GM23338 (cell line): ENCODE data around the gene STRIP1. TPM values are rescaled to one million over a fixed set of nuclear protein-coding genes. Genes with fewer than 3 reads are reported as not detected.

Experiments
- ATAC-seq: fragments of 200-7000 bp; cut with Tn5 transposase; 3 replicates; pipeline ENCODE4 v1.9.1; 2020
- DNase-seq: peaks from one replicate; pipeline ENCODE4 v3.0.0-alpha.2; 2015; ENCODE audit warnings: low spot score
- H2AFZ ChIP-seq: fragments of 200-600 bp; sonication (generic); 2 replicates; pipeline ENCODE4 v1.8.0; 2016; ENCODE audit warnings: antibody characterized with exemption, mild to moderate bottlenecking, moderate library complexity
- H3F3A ChIP-seq: fragments of 200-600 bp; sonication (generic); replicated peaks from 2 replicates; pipeline ENCODE4 v1.8.0; 2017; ENCODE audit warnings: antibody characterized with exemption, mixed run types, low read depth
- H3K27ac ChIP-seq: fragments of 200-600 bp; sonication (generic); 2 replicates; pipeline ENCODE4 v1.6.1; 2016; ENCODE audit warnings: low read depth
- H3K27me3 ChIP-seq: fragments of 200-600 bp; sonication (generic); 2 replicates; pipeline ENCODE4 v1.8.0; 2016; ENCODE audit warnings: mild to moderate bottlenecking, mixed run types, moderate library complexity; ENCODE audit not compliant: insufficient read depth
- H3K36me3 ChIP-seq: fragments of 200-600 bp; sonication (generic); 2 replicates; pipeline ENCODE4 v1.8.0; 2016; ENCODE audit warnings: mild to moderate bottlenecking; ENCODE audit not compliant: insufficient read depth
- H3K4me1 ChIP-seq: fragments of 200-600 bp; sonication (generic); 2 replicates; pipeline ENCODE4 v1.8.0; 2016; ENCODE audit warnings: mild to moderate bottlenecking, moderate library complexity; ENCODE audit not compliant: insufficient read depth
- H3K4me2 ChIP-seq: fragments of 200-600 bp; sonication (generic); 2 replicates; pipeline ENCODE4 v1.7.1; 2017; ENCODE audit warnings: mixed run types
- H3K4me3 ChIP-seq: fragments of 200-600 bp; sonication (generic); 2 replicates; pipeline ENCODE4 v1.6.1; 2016; ENCODE audit warnings: mixed run types
- H3K79me2 ChIP-seq: fragments of 200-600 bp; sonication (generic); replicated peaks from 2 replicates; pipeline ENCODE4 v1.8.0; 2017; ENCODE audit warnings: mild to moderate bottlenecking; ENCODE audit not compliant: insufficient read depth
- H3K9me2 ChIP-seq: fragments of 200-600 bp; sonication (generic); 2 replicates; pipeline ENCODE4 v1.8.0; 2017; ENCODE audit not compliant: insufficient read depth
- H4K20me1 ChIP-seq: fragments of 200-600 bp; sonication (generic); replicated peaks from 2 replicates; pipeline ENCODE4 v1.8.0; 2017; ENCODE audit warnings: mild to moderate bottlenecking; ENCODE audit not compliant: insufficient read depth
- H3K27ac Mint-ChIP-seq: 2 replicates; pipeline ENCODE4 v1.8.0; 2020; ENCODE audit warnings: inconsistent platforms, mild to moderate bottlenecking, moderate library complexity, mixed read lengths
- H3K27me3 Mint-ChIP-seq: 3 replicates; pipeline ENCODE4 v1.8.0; 2022; ENCODE audit warnings: low read depth, mild to moderate bottlenecking, moderate library complexity, mixed read lengths, inconsistent platforms; ENCODE audit not compliant: insufficient read depth, poor library complexity
- H3K36me3 Mint-ChIP-seq: 3 replicates; pipeline ENCODE4 v1.8.0; 2021; ENCODE audit warnings: low read depth, mild to moderate bottlenecking, inconsistent platforms, moderate library complexity, mixed read lengths
- H3K4me1 Mint-ChIP-seq: 3 replicates; pipeline ENCODE4 v1.8.0; 2020; ENCODE audit warnings: mild to moderate bottlenecking, inconsistent platforms, mixed read lengths
- H3K4me3 Mint-ChIP-seq: 3 replicates; pipeline ENCODE4 v1.8.0; 2021; ENCODE audit warnings: moderate library complexity, mild to moderate bottlenecking, inconsistent platforms, mixed read lengths
- H3K9me3 Mint-ChIP-seq: 3 replicates; pipeline ENCODE4 v1.8.0; 2020; ENCODE audit warnings: moderate library complexity, mild to moderate bottlenecking, inconsistent platforms, mixed read lengths
- CREB1 ChIP-seq: fragments of 250-450 bp; sonication (Bioruptor Pico); IDR thresholded peaks from 2 replicates; pipeline ENCODE4 v1.5.0; 2020; ENCODE audit warnings: low read depth, mild to moderate bottlenecking, moderate library complexity
- CTCF ChIP-seq, 2 experiments: fragments of 200-600 bp in 1 of 2; sonication (generic) in 1 of 2; conservative IDR thresholded peaks; 2 replicates each; pipeline versions ENCODE4 v1.5.1 to v1.6.1; 2016 to 2017; ENCODE audit warnings: antibody characterized with exemption in 2 of 2, low read depth in 2 of 2, mild to moderate bottlenecking in 2 of 2, moderate library complexity in 1 of 2
- EZH2 ChIP-seq: fragments of 200-600 bp; sonication (generic); IDR thresholded peaks from one replicate; pipeline ENCODE4 v1.8.0; 2017; ENCODE audit warnings: antibody characterized with exemption, mild to moderate bottlenecking, low read depth; ENCODE audit not compliant: unreplicated experiment
- EZH2phosphoT487 ChIP-seq: fragments of 200-600 bp; sonication (generic); IDR thresholded peaks from one replicate; pipeline ENCODE4 v1.8.1; 2018; ENCODE audit warnings: antibody characterized with exemption; ENCODE audit not compliant: unreplicated experiment
- JUNB ChIP-seq: IDR thresholded peaks from one replicate; pipeline ENCODE4 v1.6.1; 2016; ENCODE audit warnings: antibody characterized with exemption; ENCODE audit not compliant: unreplicated experiment
- NANOG ChIP-seq: IDR thresholded peaks from 2 replicates; pipeline ENCODE4 v1.6.1; 2016; ENCODE audit warnings: antibody characterized with exemption, borderline replicate concordance
- POLR2AphosphoS5 ChIP-seq: IDR thresholded peaks from 2 replicates; pipeline ENCODE4 v1.6.1; 2016; ENCODE audit warnings: antibody characterized with exemption, low read depth
- STAT1 ChIP-seq: IDR thresholded peaks from one replicate; pipeline ENCODE4 v1.6.1; 2016; ENCODE audit warnings: antibody characterized with exemption; ENCODE audit not compliant: unreplicated experiment
- ZNF114 ChIP-seq: fragments of 250-450 bp; sonication (Bioruptor Pico); IDR thresholded peaks from 2 replicates; pipeline ENCODE4 v1.5.0; 2020; ENCODE audit warnings: mild to moderate bottlenecking, moderate library complexity
- ZNF331 ChIP-seq: fragments of 250-450 bp; sonication (Bioruptor Pico); IDR thresholded peaks from 2 replicates; pipeline ENCODE4 v1.5.0; 2020; ENCODE audit warnings: low read depth, mild to moderate bottlenecking, moderate library complexity
- polyA plus RNA-seq: library from polyadenylated mRNA; unstranded; fragments of >200 nt; fragmentation: Nextera tagmentation; extraction: Ambion mirVana; gene quantifications from 2 replicates; pipeline ENCODE4 v1.2.1, GENCODE V29; 2016
- total RNA-seq: library from RNA; depleted of rRNA; stranded (reverse); fragments of >200 nt; shearing (Covaris generic); gene quantifications from 2 replicates; pipeline ENCODE4 v1.2.3, GENCODE V29; 2014
- TF ChIP-seq, protein P1 (sequence below): IDR thresholded peaks from 2 replicates; pipeline ENCODE4 v1.6.1; 2016; ENCODE audit warnings: antibody characterized with exemption
- TF ChIP-seq, protein P2 (sequence below): fragments of 250-450 bp; sonication (Bioruptor Pico); IDR thresholded peaks from 2 replicates; pipeline ENCODE4 v1.5.0; 2020; ENCODE audit warnings: mild to moderate bottlenecking, moderate library complexity
- TF ChIP-seq, protein P3 (sequence below): IDR thresholded peaks from one replicate; pipeline ENCODE4 v1.6.1; 2018; ENCODE audit warnings: antibody characterized with exemption; ENCODE audit not compliant: unreplicated experiment

STRIP1 gene
- total and polyA plus RNA-seq, 2 experiments from 2014 or later: 17.2 to 50.6 TPM

GRCh38 chr1:110100335-110100734 is 65.9 kb downstream of the STRIP1 start:
- Mint-ChIP-seq H3K4me1 (0 out of 3 replicates have a peak, but pooled peaks cover 3% of the 10 kb centered on the region), H3K27ac (no peak overlapping the region)
- TF ChIP-seq, protein P1, sequence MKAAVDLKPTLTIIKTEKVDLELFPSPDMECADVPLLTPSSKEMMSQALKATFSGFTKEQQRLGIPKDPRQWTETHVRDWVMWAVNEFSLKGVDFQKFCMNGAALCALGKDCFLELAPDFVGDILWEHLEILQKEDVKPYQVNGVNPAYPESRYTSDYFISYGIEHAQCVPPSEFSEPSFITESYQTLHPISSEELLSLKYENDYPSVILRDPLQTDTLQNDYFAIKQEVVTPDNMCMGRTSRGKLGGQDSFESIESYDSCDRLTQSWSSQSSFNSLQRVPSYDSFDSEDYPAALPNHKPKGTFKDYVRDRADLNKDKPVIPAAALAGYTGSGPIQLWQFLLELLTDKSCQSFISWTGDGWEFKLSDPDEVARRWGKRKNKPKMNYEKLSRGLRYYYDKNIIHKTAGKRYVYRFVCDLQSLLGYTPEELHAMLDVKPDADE: no peak
- no peak for TF ChIP-seq STAT1
- no peak for TF ChIP-seq EZH2
- no peak for TF ChIP-seq JUNB
- TF ChIP-seq, protein P2, sequence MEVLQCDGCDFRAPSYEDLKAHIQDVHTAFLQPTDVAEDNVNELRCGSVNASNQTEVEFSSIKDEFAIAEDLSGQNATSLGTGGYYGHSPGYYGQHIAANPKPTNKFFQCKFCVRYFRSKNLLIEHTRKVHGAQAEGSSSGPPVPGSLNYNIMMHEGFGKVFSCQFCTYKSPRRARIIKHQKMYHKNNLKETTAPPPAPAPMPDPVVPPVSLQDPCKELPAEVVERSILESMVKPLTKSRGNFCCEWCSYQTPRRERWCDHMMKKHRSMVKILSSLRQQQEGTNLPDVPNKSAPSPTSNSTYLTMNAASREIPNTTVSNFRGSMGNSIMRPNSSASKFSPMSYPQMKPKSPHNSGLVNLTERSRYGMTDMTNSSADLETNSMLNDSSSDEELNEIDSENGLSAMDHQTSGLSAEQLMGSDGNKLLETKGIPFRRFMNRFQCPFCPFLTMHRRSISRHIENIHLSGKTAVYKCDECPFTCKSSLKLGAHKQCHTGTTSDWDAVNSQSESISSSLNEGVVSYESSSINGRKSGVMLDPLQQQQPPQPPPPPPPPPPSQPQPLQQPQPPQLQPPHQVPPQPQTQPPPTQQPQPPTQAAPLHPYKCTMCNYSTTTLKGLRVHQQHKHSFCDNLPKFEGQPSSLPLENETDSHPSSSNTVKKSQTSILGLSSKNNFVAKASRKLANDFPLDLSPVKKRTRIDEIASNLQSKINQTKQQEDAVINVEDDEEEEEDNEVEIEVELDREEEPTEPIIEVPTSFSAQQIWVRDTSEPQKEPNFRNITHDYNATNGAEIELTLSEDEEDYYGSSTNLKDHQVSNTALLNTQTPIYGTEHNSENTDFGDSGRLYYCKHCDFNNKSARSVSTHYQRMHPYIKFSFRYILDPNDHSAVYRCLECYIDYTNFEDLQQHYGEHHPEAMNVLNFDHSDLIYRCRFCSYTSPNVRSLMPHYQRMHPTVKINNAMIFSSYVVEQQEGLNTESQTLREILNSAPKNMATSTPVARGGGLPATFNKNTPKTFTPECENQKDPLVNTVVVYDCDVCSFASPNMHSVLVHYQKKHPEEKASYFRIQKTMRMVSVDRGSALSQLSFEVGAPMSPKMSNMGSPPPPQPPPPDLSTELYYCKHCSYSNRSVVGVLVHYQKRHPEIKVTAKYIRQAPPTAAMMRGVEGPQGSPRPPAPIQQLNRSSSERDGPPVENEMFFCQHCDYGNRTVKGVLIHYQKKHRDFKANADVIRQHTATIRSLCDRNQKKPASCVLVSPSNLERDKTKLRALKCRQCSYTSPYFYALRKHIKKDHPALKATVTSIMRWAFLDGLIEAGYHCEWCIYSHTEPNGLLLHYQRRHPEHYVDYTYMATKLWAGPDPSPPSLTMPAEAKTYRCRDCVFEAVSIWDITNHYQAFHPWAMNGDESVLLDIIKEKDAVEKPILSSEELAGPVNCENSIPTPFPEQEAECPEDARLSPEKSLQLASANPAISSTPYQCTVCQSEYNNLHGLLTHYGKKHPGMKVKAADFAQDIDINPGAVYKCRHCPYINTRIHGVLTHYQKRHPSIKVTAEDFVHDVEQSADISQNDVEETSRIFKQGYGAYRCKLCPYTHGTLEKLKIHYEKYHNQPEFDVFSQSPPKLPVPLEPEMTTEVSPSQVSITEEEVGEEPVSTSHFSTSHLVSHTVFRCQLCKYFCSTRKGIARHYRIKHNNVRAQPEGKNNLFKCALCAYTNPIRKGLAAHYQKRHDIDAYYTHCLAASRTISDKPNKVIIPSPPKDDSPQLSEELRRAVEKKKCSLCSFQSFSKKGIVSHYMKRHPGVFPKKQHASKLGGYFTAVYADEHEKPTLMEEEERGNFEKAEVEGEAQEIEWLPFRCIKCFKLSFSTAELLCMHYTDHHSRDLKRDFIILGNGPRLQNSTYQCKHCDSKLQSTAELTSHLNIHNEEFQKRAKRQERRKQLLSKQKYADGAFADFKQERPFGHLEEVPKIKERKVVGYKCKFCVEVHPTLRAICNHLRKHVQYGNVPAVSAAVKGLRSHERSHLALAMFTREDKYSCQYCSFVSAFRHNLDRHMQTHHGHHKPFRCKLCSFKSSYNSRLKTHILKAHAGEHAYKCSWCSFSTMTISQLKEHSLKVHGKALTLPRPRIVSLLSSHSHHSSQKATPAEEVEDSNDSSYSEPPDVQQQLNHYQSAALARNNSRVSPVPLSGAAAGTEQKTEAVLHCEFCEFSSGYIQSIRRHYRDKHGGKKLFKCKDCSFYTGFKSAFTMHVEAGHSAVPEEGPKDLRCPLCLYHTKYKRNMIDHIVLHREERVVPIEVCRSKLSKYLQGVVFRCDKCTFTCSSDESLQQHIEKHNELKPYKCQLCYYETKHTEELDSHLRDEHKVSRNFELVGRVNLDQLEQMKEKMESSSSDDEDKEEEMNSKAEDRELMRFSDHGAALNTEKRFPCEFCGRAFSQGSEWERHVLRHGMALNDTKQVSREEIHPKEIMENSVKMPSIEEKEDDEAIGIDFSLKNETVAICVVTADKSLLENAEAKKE (CRISPR knock-in tag): no peak
- no peak for TF ChIP-seq CTCF (conservative IDR thresholded peaks at IDR 0.05; ENCODE audit: low read depth in 2 of 2)
- no peak for TF ChIP-seq ZNF331
- no peak for TF ChIP-seq EZH2phosphoT487
- no peak for TF ChIP-seq POLR2AphosphoS5
- no peak for TF ChIP-seq ZNF114
- no peak for TF ChIP-seq CREB1 (CRISPR knock-in tag)
- TF ChIP-seq, protein P3, sequence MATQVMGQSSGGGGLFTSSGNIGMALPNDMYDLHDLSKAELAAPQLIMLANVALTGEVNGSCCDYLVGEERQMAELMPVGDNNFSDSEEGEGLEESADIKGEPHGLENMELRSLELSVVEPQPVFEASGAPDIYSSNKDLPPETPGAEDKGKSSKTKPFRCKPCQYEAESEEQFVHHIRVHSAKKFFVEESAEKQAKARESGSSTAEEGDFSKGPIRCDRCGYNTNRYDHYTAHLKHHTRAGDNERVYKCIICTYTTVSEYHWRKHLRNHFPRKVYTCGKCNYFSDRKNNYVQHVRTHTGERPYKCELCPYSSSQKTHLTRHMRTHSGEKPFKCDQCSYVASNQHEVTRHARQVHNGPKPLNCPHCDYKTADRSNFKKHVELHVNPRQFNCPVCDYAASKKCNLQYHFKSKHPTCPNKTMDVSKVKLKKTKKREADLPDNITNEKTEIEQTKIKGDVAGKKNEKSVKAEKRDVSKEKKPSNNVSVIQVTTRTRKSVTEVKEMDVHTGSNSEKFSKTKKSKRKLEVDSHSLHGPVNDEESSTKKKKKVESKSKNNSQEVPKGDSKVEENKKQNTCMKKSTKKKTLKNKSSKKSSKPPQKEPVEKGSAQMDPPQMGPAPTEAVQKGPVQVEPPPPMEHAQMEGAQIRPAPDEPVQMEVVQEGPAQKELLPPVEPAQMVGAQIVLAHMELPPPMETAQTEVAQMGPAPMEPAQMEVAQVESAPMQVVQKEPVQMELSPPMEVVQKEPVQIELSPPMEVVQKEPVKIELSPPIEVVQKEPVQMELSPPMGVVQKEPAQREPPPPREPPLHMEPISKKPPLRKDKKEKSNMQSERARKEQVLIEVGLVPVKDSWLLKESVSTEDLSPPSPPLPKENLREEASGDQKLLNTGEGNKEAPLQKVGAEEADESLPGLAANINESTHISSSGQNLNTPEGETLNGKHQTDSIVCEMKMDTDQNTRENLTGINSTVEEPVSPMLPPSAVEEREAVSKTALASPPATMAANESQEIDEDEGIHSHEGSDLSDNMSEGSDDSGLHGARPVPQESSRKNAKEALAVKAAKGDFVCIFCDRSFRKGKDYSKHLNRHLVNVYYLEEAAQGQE: no peak
- TF ChIP-seq NANOG: no peak

More at GRCh38 chr1:110100335-110100734, 65.9 kb downstream of the STRIP1 start:
- Mint-ChIP-seq H3K36me3 (no peaks in the 10 kb centered on the region), H3K27me3 (peaks cover 17% of the 10 kb centered on the region), H3K9me3 (no peaks in the 10 kb centered on the region), H3K4me3 (no peak overlapping the region)
- H4K20me1 ChIP-seq: no peaks in the 10 kb centered on the region
- H3K9me2 ChIP-seq: no peaks in the 10 kb centered on the region
- ATAC-seq (no peak), DNase-seq (no peak)
- H3K27ac ChIP-seq: no peak overlapping the region
- no peaks in the 10 kb centered on the region for H3K4me1 ChIP-seq
- no peak overlapping the region for H2AFZ ChIP-seq
- no peaks in the 10 kb centered on the region for H3K79me2 ChIP-seq
- no peak overlapping the region for H3K4me3 ChIP-seq
- no peaks in the 10 kb centered on the region for H3F3A ChIP-seq
- no peaks in the 10 kb centered on the region for H3K27me3 ChIP-seq
- no peak overlapping the region for H3K4me2 ChIP-seq
- H3K36me3 ChIP-seq: no peaks in the 10 kb centered on the region
